Measurements from ENCODE around the gene RAVER1.

GRCh38 chr19:10274589-10274988, 58.7 kb downstream of the RAVER1 start:
- TF ChIP-seq, protein P1, sequence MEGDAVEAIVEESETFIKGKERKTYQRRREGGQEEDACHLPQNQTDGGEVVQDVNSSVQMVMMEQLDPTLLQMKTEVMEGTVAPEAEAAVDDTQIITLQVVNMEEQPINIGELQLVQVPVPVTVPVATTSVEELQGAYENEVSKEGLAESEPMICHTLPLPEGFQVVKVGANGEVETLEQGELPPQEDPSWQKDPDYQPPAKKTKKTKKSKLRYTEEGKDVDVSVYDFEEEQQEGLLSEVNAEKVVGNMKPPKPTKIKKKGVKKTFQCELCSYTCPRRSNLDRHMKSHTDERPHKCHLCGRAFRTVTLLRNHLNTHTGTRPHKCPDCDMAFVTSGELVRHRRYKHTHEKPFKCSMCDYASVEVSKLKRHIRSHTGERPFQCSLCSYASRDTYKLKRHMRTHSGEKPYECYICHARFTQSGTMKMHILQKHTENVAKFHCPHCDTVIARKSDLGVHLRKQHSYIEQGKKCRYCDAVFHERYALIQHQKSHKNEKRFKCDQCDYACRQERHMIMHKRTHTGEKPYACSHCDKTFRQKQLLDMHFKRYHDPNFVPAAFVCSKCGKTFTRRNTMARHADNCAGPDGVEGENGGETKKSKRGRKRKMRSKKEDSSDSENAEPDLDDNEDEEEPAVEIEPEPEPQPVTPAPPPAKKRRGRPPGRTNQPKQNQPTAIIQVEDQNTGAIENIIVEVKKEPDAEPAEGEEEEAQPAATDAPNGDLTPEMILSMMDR (IDR thresholded peaks at IDR 0.05) = no peak
- no peak for TF ChIP-seq POLR2A (IDR thresholded peaks at IDR 0.05)
